GM23338 (cell line): Measurements from ENCODE around the gene CHGA. TPM values are rescaled to one million over a fixed set of nuclear protein-coding genes. Genes with fewer than 3 reads are reported as not detected.

Source experiments
- ATAC-seq: fragments of 200-7000 bp; cut with Tn5 transposase; 3 replicates; pipeline ENCODE4 v1.9.1; 2020
- DNase-seq: peaks from one replicate; pipeline ENCODE4 v3.0.0-alpha.2; 2015; ENCODE audit warnings: low spot score
- H2AFZ ChIP-seq: fragments of 200-600 bp; sonication (generic); 2 replicates; pipeline ENCODE4 v1.8.0; 2016; ENCODE audit warnings: antibody characterized with exemption, mild to moderate bottlenecking, moderate library complexity
- H3F3A ChIP-seq: fragments of 200-600 bp; sonication (generic); replicated peaks from 2 replicates; pipeline ENCODE4 v1.8.0; 2017; ENCODE audit warnings: antibody characterized with exemption, mixed run types, low read depth
- H3K27ac ChIP-seq: fragments of 200-600 bp; sonication (generic); 2 replicates; pipeline ENCODE4 v1.6.1; 2016; ENCODE audit warnings: low read depth
- H3K27me3 ChIP-seq: fragments of 200-600 bp; sonication (generic); 2 replicates; pipeline ENCODE4 v1.8.0; 2016; ENCODE audit warnings: mild to moderate bottlenecking, mixed run types, moderate library complexity; ENCODE audit not compliant: insufficient read depth
- H3K36me3 ChIP-seq: fragments of 200-600 bp; sonication (generic); 2 replicates; pipeline ENCODE4 v1.8.0; 2016; ENCODE audit warnings: mild to moderate bottlenecking; ENCODE audit not compliant: insufficient read depth
- H3K4me1 ChIP-seq: fragments of 200-600 bp; sonication (generic); 2 replicates; pipeline ENCODE4 v1.8.0; 2016; ENCODE audit warnings: mild to moderate bottlenecking, moderate library complexity; ENCODE audit not compliant: insufficient read depth
- H3K4me2 ChIP-seq: fragments of 200-600 bp; sonication (generic); 2 replicates; pipeline ENCODE4 v1.7.1; 2017; ENCODE audit warnings: mixed run types
- H3K4me3 ChIP-seq: fragments of 200-600 bp; sonication (generic); 2 replicates; pipeline ENCODE4 v1.6.1; 2016; ENCODE audit warnings: mixed run types
- H3K79me2 ChIP-seq: fragments of 200-600 bp; sonication (generic); replicated peaks from 2 replicates; pipeline ENCODE4 v1.8.0; 2017; ENCODE audit warnings: mild to moderate bottlenecking; ENCODE audit not compliant: insufficient read depth
- H3K9me2 ChIP-seq: fragments of 200-600 bp; sonication (generic); 2 replicates; pipeline ENCODE4 v1.8.0; 2017; ENCODE audit not compliant: insufficient read depth
- H4K20me1 ChIP-seq: fragments of 200-600 bp; sonication (generic); replicated peaks from 2 replicates; pipeline ENCODE4 v1.8.0; 2017; ENCODE audit warnings: mild to moderate bottlenecking; ENCODE audit not compliant: insufficient read depth
- H3K27ac Mint-ChIP-seq: 2 replicates; pipeline ENCODE4 v1.8.0; 2020; ENCODE audit warnings: inconsistent platforms, mild to moderate bottlenecking, moderate library complexity, mixed read lengths
- H3K27me3 Mint-ChIP-seq: 3 replicates; pipeline ENCODE4 v1.8.0; 2022; ENCODE audit warnings: low read depth, mild to moderate bottlenecking, moderate library complexity, mixed read lengths, inconsistent platforms; ENCODE audit not compliant: insufficient read depth, poor library complexity
- H3K36me3 Mint-ChIP-seq: 3 replicates; pipeline ENCODE4 v1.8.0; 2021; ENCODE audit warnings: low read depth, mild to moderate bottlenecking, inconsistent platforms, moderate library complexity, mixed read lengths
- H3K4me1 Mint-ChIP-seq: 3 replicates; pipeline ENCODE4 v1.8.0; 2020; ENCODE audit warnings: mild to moderate bottlenecking, inconsistent platforms, mixed read lengths
- H3K4me3 Mint-ChIP-seq: 3 replicates; pipeline ENCODE4 v1.8.0; 2021; ENCODE audit warnings: moderate library complexity, mild to moderate bottlenecking, inconsistent platforms, mixed read lengths
- H3K9me3 Mint-ChIP-seq: 3 replicates; pipeline ENCODE4 v1.8.0; 2020; ENCODE audit warnings: moderate library complexity, mild to moderate bottlenecking, inconsistent platforms, mixed read lengths
- CREB1 ChIP-seq: fragments of 250-450 bp; sonication (Bioruptor Pico); IDR thresholded peaks from 2 replicates; pipeline ENCODE4 v1.5.0; 2020; ENCODE audit warnings: low read depth, mild to moderate bottlenecking, moderate library complexity
- EZH2 ChIP-seq: fragments of 200-600 bp; sonication (generic); IDR thresholded peaks from one replicate; pipeline ENCODE4 v1.8.0; 2017; ENCODE audit warnings: antibody characterized with exemption, mild to moderate bottlenecking, low read depth; ENCODE audit not compliant: unreplicated experiment
- JUNB ChIP-seq: IDR thresholded peaks from one replicate; pipeline ENCODE4 v1.6.1; 2016; ENCODE audit warnings: antibody characterized with exemption; ENCODE audit not compliant: unreplicated experiment
- STAT1 ChIP-seq: IDR thresholded peaks from one replicate; pipeline ENCODE4 v1.6.1; 2016; ENCODE audit warnings: antibody characterized with exemption; ENCODE audit not compliant: unreplicated experiment
- ZNF114 ChIP-seq: fragments of 250-450 bp; sonication (Bioruptor Pico); IDR thresholded peaks from 2 replicates; pipeline ENCODE4 v1.5.0; 2020; ENCODE audit warnings: mild to moderate bottlenecking, moderate library complexity
- ZNF331 ChIP-seq: fragments of 250-450 bp; sonication (Bioruptor Pico); IDR thresholded peaks from 2 replicates; pipeline ENCODE4 v1.5.0; 2020; ENCODE audit warnings: low read depth, mild to moderate bottlenecking, moderate library complexity
- polyA plus RNA-seq: library from polyadenylated mRNA; unstranded; fragments of >200 nt; fragmentation: Nextera tagmentation; extraction: Ambion mirVana; gene quantifications from 2 replicates; pipeline ENCODE4 v1.2.1, GENCODE V29; 2016
- total RNA-seq: library from RNA; depleted of rRNA; stranded (reverse); fragments of >200 nt; shearing (Covaris generic); gene quantifications from 2 replicates; pipeline ENCODE4 v1.2.3, GENCODE V29; 2014
- TF ChIP-seq, protein P1 (sequence below): IDR thresholded peaks from one replicate; pipeline ENCODE4 v1.6.1; 2018; ENCODE audit warnings: antibody characterized with exemption; ENCODE audit not compliant: unreplicated experiment
- TF ChIP-seq, protein P2 (sequence below): fragments of 250-450 bp; sonication (Bioruptor Pico); IDR thresholded peaks from 2 replicates; pipeline ENCODE4 v1.5.0; 2020; ENCODE audit warnings: mild to moderate bottlenecking, moderate library complexity
- TF ChIP-seq, protein P3 (sequence below), 2 experiments: fragments of 200-600 bp in 1 of 2; sonication (generic) in 1 of 2; conservative IDR thresholded peaks; 2 replicates each; pipeline versions ENCODE4 v1.5.1 to v1.6.1; 2016 to 2017; ENCODE audit warnings: antibody characterized with exemption in 2 of 2, low read depth in 2 of 2, mild to moderate bottlenecking in 2 of 2, moderate library complexity in 1 of 2
- TF ChIP-seq, protein P4 (sequence below): IDR thresholded peaks from 2 replicates; pipeline ENCODE4 v1.6.1; 2016; ENCODE audit warnings: antibody characterized with exemption

The CHGA gene
- total and polyA plus RNA-seq, 2 experiments from 2014 or later: 13.9 to 19.6 TPM

DNA sequence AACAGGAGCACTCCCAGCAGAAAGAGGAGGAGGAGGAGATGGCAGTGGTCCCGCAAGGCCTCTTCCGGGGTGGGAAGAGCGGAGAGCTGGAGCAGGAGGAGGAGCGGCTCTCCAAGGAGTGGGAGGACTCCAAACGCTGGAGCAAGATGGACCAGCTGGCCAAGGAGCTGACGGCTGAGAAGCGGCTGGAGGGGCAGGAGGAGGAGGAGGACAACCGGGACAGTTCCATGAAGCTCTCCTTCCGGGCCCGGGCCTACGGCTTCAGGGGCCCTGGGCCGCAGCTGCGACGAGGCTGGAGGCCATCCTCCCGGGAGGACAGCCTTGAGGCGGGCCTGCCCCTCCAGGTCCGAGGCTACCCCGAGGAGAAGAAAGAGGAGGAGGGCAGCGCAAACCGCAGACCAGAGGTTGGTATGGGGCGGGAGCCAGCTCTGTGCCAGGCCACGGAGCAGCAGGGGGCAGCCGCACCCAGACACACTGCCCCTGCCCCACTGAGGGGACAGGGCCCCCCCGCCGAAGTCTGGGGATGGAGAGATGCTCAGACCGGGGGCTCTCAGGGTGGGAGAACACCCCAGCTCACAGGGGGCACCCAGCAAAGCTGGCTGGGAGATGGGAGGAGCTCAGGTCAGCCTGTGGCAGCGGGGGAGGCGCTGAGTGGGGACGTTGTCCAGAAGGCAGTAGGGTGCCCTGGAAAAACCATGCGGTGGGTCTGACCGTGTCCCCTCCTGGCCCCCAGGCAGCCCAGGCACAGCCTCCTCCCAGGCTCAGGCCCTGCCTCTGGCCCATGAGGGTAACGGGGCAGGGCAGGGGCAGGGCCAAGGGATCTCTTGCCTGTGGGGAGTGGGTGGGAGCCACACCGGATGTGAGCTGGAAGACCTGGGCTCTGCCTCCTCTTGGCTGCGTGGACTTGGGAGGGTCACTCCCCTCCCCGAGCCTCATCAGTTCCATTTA lies 9.8 kb downstream of the CHGA start:
- Mint-ChIP-seq H3K27ac (no peak overlapping the region), H3K27me3 (peaks cover 3% of the 10 kb centered on the region), H3K4me1 (peaks cover 4% of the 10 kb centered on the region; the same call in 1 of the 3 replicates), H3K4me3 (no peak overlapping the region), H3K36me3 (peaks cover 27% of the 10 kb centered on the region), H3K9me3 (no peaks in the 10 kb centered on the region)
- Histone ChIP-seq H3K36me3 (no peaks in the 10 kb centered on the region), H3K9me2 (no peaks in the 10 kb centered on the region), H3K4me3 (no peak overlapping the region), H3K27me3 (no peaks in the 10 kb centered on the region), H3K27ac (no peak overlapping the region), H3K4me1 (no peaks in the 10 kb centered on the region), H4K20me1 (0 out of 2 replicates have a peak, but pooled peaks cover 4% of the 10 kb centered on the region), H3K79me2 (no peaks in the 10 kb centered on the region), H3F3A (no peaks in the 10 kb centered on the region), H2AFZ (no peak overlapping the region), H3K4me2 (no peak overlapping the region)
- ATAC-seq: no peak
- DNase-seq: no peak
- TF ChIP-seq, protein P1, sequence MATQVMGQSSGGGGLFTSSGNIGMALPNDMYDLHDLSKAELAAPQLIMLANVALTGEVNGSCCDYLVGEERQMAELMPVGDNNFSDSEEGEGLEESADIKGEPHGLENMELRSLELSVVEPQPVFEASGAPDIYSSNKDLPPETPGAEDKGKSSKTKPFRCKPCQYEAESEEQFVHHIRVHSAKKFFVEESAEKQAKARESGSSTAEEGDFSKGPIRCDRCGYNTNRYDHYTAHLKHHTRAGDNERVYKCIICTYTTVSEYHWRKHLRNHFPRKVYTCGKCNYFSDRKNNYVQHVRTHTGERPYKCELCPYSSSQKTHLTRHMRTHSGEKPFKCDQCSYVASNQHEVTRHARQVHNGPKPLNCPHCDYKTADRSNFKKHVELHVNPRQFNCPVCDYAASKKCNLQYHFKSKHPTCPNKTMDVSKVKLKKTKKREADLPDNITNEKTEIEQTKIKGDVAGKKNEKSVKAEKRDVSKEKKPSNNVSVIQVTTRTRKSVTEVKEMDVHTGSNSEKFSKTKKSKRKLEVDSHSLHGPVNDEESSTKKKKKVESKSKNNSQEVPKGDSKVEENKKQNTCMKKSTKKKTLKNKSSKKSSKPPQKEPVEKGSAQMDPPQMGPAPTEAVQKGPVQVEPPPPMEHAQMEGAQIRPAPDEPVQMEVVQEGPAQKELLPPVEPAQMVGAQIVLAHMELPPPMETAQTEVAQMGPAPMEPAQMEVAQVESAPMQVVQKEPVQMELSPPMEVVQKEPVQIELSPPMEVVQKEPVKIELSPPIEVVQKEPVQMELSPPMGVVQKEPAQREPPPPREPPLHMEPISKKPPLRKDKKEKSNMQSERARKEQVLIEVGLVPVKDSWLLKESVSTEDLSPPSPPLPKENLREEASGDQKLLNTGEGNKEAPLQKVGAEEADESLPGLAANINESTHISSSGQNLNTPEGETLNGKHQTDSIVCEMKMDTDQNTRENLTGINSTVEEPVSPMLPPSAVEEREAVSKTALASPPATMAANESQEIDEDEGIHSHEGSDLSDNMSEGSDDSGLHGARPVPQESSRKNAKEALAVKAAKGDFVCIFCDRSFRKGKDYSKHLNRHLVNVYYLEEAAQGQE: no peak
- TF ChIP-seq CREB1 (no peak), STAT1 (no peak), ZNF114 (no peak), JUNB (no peak), ZNF331 (no peak), EZH2 (no peak)
- TF ChIP-seq, protein P2, sequence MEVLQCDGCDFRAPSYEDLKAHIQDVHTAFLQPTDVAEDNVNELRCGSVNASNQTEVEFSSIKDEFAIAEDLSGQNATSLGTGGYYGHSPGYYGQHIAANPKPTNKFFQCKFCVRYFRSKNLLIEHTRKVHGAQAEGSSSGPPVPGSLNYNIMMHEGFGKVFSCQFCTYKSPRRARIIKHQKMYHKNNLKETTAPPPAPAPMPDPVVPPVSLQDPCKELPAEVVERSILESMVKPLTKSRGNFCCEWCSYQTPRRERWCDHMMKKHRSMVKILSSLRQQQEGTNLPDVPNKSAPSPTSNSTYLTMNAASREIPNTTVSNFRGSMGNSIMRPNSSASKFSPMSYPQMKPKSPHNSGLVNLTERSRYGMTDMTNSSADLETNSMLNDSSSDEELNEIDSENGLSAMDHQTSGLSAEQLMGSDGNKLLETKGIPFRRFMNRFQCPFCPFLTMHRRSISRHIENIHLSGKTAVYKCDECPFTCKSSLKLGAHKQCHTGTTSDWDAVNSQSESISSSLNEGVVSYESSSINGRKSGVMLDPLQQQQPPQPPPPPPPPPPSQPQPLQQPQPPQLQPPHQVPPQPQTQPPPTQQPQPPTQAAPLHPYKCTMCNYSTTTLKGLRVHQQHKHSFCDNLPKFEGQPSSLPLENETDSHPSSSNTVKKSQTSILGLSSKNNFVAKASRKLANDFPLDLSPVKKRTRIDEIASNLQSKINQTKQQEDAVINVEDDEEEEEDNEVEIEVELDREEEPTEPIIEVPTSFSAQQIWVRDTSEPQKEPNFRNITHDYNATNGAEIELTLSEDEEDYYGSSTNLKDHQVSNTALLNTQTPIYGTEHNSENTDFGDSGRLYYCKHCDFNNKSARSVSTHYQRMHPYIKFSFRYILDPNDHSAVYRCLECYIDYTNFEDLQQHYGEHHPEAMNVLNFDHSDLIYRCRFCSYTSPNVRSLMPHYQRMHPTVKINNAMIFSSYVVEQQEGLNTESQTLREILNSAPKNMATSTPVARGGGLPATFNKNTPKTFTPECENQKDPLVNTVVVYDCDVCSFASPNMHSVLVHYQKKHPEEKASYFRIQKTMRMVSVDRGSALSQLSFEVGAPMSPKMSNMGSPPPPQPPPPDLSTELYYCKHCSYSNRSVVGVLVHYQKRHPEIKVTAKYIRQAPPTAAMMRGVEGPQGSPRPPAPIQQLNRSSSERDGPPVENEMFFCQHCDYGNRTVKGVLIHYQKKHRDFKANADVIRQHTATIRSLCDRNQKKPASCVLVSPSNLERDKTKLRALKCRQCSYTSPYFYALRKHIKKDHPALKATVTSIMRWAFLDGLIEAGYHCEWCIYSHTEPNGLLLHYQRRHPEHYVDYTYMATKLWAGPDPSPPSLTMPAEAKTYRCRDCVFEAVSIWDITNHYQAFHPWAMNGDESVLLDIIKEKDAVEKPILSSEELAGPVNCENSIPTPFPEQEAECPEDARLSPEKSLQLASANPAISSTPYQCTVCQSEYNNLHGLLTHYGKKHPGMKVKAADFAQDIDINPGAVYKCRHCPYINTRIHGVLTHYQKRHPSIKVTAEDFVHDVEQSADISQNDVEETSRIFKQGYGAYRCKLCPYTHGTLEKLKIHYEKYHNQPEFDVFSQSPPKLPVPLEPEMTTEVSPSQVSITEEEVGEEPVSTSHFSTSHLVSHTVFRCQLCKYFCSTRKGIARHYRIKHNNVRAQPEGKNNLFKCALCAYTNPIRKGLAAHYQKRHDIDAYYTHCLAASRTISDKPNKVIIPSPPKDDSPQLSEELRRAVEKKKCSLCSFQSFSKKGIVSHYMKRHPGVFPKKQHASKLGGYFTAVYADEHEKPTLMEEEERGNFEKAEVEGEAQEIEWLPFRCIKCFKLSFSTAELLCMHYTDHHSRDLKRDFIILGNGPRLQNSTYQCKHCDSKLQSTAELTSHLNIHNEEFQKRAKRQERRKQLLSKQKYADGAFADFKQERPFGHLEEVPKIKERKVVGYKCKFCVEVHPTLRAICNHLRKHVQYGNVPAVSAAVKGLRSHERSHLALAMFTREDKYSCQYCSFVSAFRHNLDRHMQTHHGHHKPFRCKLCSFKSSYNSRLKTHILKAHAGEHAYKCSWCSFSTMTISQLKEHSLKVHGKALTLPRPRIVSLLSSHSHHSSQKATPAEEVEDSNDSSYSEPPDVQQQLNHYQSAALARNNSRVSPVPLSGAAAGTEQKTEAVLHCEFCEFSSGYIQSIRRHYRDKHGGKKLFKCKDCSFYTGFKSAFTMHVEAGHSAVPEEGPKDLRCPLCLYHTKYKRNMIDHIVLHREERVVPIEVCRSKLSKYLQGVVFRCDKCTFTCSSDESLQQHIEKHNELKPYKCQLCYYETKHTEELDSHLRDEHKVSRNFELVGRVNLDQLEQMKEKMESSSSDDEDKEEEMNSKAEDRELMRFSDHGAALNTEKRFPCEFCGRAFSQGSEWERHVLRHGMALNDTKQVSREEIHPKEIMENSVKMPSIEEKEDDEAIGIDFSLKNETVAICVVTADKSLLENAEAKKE (CRISPR knock-in tag): no peak
- TF ChIP-seq, protein P3, sequence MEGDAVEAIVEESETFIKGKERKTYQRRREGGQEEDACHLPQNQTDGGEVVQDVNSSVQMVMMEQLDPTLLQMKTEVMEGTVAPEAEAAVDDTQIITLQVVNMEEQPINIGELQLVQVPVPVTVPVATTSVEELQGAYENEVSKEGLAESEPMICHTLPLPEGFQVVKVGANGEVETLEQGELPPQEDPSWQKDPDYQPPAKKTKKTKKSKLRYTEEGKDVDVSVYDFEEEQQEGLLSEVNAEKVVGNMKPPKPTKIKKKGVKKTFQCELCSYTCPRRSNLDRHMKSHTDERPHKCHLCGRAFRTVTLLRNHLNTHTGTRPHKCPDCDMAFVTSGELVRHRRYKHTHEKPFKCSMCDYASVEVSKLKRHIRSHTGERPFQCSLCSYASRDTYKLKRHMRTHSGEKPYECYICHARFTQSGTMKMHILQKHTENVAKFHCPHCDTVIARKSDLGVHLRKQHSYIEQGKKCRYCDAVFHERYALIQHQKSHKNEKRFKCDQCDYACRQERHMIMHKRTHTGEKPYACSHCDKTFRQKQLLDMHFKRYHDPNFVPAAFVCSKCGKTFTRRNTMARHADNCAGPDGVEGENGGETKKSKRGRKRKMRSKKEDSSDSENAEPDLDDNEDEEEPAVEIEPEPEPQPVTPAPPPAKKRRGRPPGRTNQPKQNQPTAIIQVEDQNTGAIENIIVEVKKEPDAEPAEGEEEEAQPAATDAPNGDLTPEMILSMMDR (conservative IDR thresholded peaks at IDR 0.05; ENCODE audit: low read depth in 2 of 2): no peak
- TF ChIP-seq, protein P4, sequence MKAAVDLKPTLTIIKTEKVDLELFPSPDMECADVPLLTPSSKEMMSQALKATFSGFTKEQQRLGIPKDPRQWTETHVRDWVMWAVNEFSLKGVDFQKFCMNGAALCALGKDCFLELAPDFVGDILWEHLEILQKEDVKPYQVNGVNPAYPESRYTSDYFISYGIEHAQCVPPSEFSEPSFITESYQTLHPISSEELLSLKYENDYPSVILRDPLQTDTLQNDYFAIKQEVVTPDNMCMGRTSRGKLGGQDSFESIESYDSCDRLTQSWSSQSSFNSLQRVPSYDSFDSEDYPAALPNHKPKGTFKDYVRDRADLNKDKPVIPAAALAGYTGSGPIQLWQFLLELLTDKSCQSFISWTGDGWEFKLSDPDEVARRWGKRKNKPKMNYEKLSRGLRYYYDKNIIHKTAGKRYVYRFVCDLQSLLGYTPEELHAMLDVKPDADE: no peak
